ENCODE measurements around the gene DENND1B. TPM values are rescaled to one million over a fixed set of nuclear protein-coding genes. Genes with fewer than 3 reads are reported as not detected.

The DENND1B gene
- total and polyA plus RNA-seq, 9 of the 15 experiments (the other 6 are each of a cell fraction or from before 2014, with no cell fraction given) = 2.1 to 12.1 (median 7.5) TPM

- DNase-seq (ENCODE audit: extremely low read depth in 1 of 4, low spot score in 3 of 4) (no peak), FAIRE-seq (no peak), ATAC-seq (no peak)
- ChIA-PET CTCF (ENCODE audit: low intra/inter-chr PET ratio) (interaction anchor here (0.7 kb wide), 1 partner anchor 41 kb away, joined by 3 read pairs; no protein-coding TSS in a partner anchor), POLR2A (no interaction called here)
- Histone ChIP-seq H4K20me1 (replicated peaks; ENCODE audit: control insufficient read depth, insufficient read depth, low read length) (no peaks in the 10 kb centered on the region), H3K9ac (ENCODE audit: insufficient read depth in 1 of 2, low read depth in 2 of 2, low read length in 2 of 2) (no peak overlapping the region), H3K79me2 (ENCODE audit: control insufficient read depth, insufficient read depth, low read length) (no peaks in the 10 kb centered on the region), H3K27ac (ENCODE audit: extremely low read depth, low read depth, low read length) (no peak overlapping the region), H3K27me3 (ENCODE audit: control insufficient read depth in 2 of 2, insufficient read depth in 2 of 2, low read length in 2 of 2) (no peaks in the 10 kb centered on the region), H3K4me3 (no peak overlapping the region), H3K36me3 (ENCODE audit: control insufficient read depth, insufficient read depth, low read length) (no peaks in the 10 kb centered on the region), H3K4me2 (ENCODE audit: insufficient read depth, low read length) (no peak overlapping the region), H2AFZ (ENCODE audit: low read depth, low read length) (no peak overlapping the region), H3K4me1 (replicated peaks in 1 of 2; ENCODE audit: control insufficient read depth in 2 of 2, insufficient read depth in 2 of 2, low read length in 2 of 2) (no peaks in the 10 kb centered on the region), H3K9me1 (ENCODE audit: control insufficient read depth, insufficient read depth, low read length) (no peaks in the 10 kb centered on the region), H3K9me3 (replicated peaks; ENCODE audit: control insufficient read depth, insufficient read depth, low read depth, low read length) (no peaks in the 10 kb centered on the region)
- 50% methylated on average over 1 of the region's 1 CpG for WGBS (ENCODE audit: insufficient coverage, low coverage, missing lambda C conversion rate)
- intact Hi-C loops (cut with micrococcal nuclease) = no loop called here
- BruUV-seq (replicated peaks) = no TSS peak
- TF ChIP-seq THAP12 (CRISPR knock-in tag; IDR thresholded peaks at IDR 0.05) (no peak), GTF2A2 (tag; IDR thresholded peaks at IDR 0.05) (no peak), GTF2E2 (tag; IDR thresholded peaks at IDR 0.05) (no peak), ZNF696 (CRISPR knock-in tag; conservative IDR thresholded peaks at IDR 0.05) (no peak), TAF1 (IDR thresholded peaks at IDR 0.05; ENCODE audit: control insufficient read depth, extremely low read depth, insufficient read depth, low read length, severe bottlenecking) (no peak), XRCC3 (IDR thresholded peaks at IDR 0.05) (no peak), HDAC6 (IDR thresholded peaks at IDR 0.05; ENCODE audit: low read depth, low read length) (no peak), CBX8 (IDR thresholded peaks at IDR 0.05; ENCODE audit: borderline replicate concordance, extremely low read depth, low read depth, low read length, poor library complexity, severe bottlenecking) (no peak), ETV5 (CRISPR knock-in tag; IDR thresholded peaks at IDR 0.05; ENCODE audit: low read depth) (no peak), CEBPG (CRISPR knock-in tag; IDR thresholded peaks at IDR 0.05) (no peak), CEBPG (tag; conservative IDR thresholded peaks at IDR 0.05 in 1 of 2, IDR thresholded peaks at IDR 0.05 in 1 of 2) (no peak), SMARCC2 (IDR thresholded peaks at IDR 0.05; ENCODE audit: low read depth) (no peak), SIRT6 (IDR thresholded peaks at IDR 0.05; ENCODE audit: low read depth, low read length) (no peak), SAP30 (IDR thresholded peaks at IDR 0.05; ENCODE audit: borderline replicate concordance, insufficient read depth, low read depth, low read length, poor library complexity, severe bottlenecking) (no peak), CBFA2T3 (IDR thresholded peaks at IDR 0.05) (no peak), POLR2AphosphoS2 (IDR thresholded peaks at IDR 0.05; ENCODE audit: low read length) (no peak), ZNF586 (CRISPR knock-in tag; conservative IDR thresholded peaks at IDR 0.05) (no peak), IRF2 (CRISPR knock-in tag; IDR thresholded peaks at IDR 0.05) (no peak), E2F5 (CRISPR knock-in tag; IDR thresholded peaks at IDR 0.05) (no peak), ZNF23 (CRISPR knock-in tag; IDR thresholded peaks at IDR 0.05) (no peak), CBX2 (IDR thresholded peaks at IDR 0.05; ENCODE audit: insufficient read depth, low read length, poor library complexity, severe bottlenecking) (no peak)
- in situ Hi-C loops (cut with MboI) = no loop called here
These were observed 216.0 kb downstream of the DENND1B start for GRCh38 chr1:197559244-197559643.
